Neural cell (in vitro differentiated cells): ENCODE data around the gene TBL1X. TPM values are rescaled to one million over a fixed set of nuclear protein-coding genes. Genes with fewer than 3 reads are reported as not detected.

Source experiments
- H2AFZ ChIP-seq: fragments of 200-600, 300-800 bp; sonication (generic), shearing (Covaris generic); 2 replicates; pipeline ENCODE4 v1.6.0; 2014; ENCODE audit warnings: low read depth, mild to moderate bottlenecking, antibody characterized with exemption, low read length, moderate library complexity
- H3F3A ChIP-seq: fragments of 200-600 bp; shearing (Covaris generic); 2 replicates; pipeline ENCODE4 v1.6.1; 2016; ENCODE audit warnings: mild to moderate bottlenecking, moderate library complexity, mixed read lengths, antibody characterized with exemption, low read length; ENCODE audit not compliant: insufficient read depth, poor library complexity, severe bottlenecking
- H3K27ac ChIP-seq: fragments of 200-600, 300-800 bp; sonication (generic), shearing (Covaris generic); 2 replicates; pipeline ENCODE4 v1.5.1; 2014; ENCODE audit warnings: mild to moderate bottlenecking, low read length, moderate library complexity
- H3K27me3 ChIP-seq: fragments of 300-800, 200-600 bp; sonication (generic), shearing (Covaris generic); 2 replicates; pipeline ENCODE4 v1.6.0; 2014; ENCODE audit warnings: mild to moderate bottlenecking, low read depth, low read length, moderate library complexity; ENCODE audit not compliant: insufficient read depth
- H3K36me3 ChIP-seq: fragments of 300-800, 200-600 bp; sonication (generic), shearing (Covaris generic); 2 replicates; pipeline ENCODE4 v1.5.1; 2014; ENCODE audit warnings: mild to moderate bottlenecking, antibody characterized with exemption, low read length, moderate library complexity; ENCODE audit not compliant: insufficient read depth
- H3K4me2 ChIP-seq: fragments of 300-800, 200-600 bp; sonication (generic), shearing (Covaris generic); 2 replicates; pipeline ENCODE4 v1.6.0; 2014; ENCODE audit warnings: mild to moderate bottlenecking, low read length
- H3K4me3 ChIP-seq: fragments of 300-800, 200-600 bp; sonication (generic), shearing (Covaris generic); 2 replicates; pipeline ENCODE4 v1.5.1; 2014; ENCODE audit warnings: mild to moderate bottlenecking, low read length, moderate library complexity
- H3K79me2 ChIP-seq: fragments of 200-600 bp; shearing (Covaris generic); replicated peaks from 2 replicates; pipeline ENCODE4 v1.6.0; 2014; ENCODE audit warnings: mild to moderate bottlenecking, low read length, moderate library complexity; ENCODE audit not compliant: insufficient read depth
- H3K9ac ChIP-seq: fragments of 300-800, 200-600 bp; sonication (generic), shearing (Covaris generic); 2 replicates; pipeline ENCODE4 v1.6.1; 2016; ENCODE audit warnings: mild to moderate bottlenecking, low read length, mixed read lengths
- H3K9me2 ChIP-seq: fragments of 200-600 bp; shearing (Covaris generic); 2 replicates; pipeline ENCODE4 v1.6.1; 2016; ENCODE audit warnings: mild to moderate bottlenecking, low read length, mixed read lengths; ENCODE audit not compliant: insufficient read depth
- H3K9me3 ChIP-seq: fragments of 200-600, 300-800 bp; sonication (generic), shearing (Covaris generic); 2 replicates; pipeline ENCODE4 v1.6.1; 2016; ENCODE audit warnings: mild to moderate bottlenecking, mixed run types, low read length, moderate library complexity, mixed read lengths
- H4K20me1 ChIP-seq: fragments of 200-600 bp; shearing (Covaris generic); 2 replicates; pipeline ENCODE4 v1.6.1; 2016; ENCODE audit warnings: mild to moderate bottlenecking, mixed run types; ENCODE audit not compliant: insufficient read depth
- CTCF ChIP-seq: fragments of 450-650 bp; IDR thresholded peaks from 2 replicates; pipeline ENCODE4 v1.5.1; 2014; ENCODE audit warnings: antibody characterized with exemption, mild to moderate bottlenecking, moderate library complexity; ENCODE audit not compliant: poor library complexity, severe bottlenecking
- EP300 ChIP-seq: fragments of 450-650 bp; conservative IDR thresholded peaks from 2 replicates; pipeline ENCODE4 v1.6.1; 2014; ENCODE audit warnings: antibody characterized with exemption, mild to moderate bottlenecking, moderate library complexity; ENCODE audit not compliant: poor library complexity, severe bottlenecking
- EZH2 ChIP-seq: fragments of 200-600, 300-800 bp; shearing (Covaris generic), sonication (generic); IDR thresholded peaks from 2 replicates; pipeline ENCODE4 v1.6.1; 2014; ENCODE audit warnings: antibody characterized with exemption, low read length, borderline replicate concordance, mild to moderate bottlenecking; ENCODE audit not compliant: insufficient read depth, poor library complexity, severe bottlenecking
- MXI1 ChIP-seq: fragments of 450-650 bp; conservative IDR thresholded peaks from 2 replicates; pipeline ENCODE4 v1.6.1; 2014; ENCODE audit warnings: antibody characterized with exemption, mild to moderate bottlenecking; ENCODE audit not compliant: poor library complexity, severe bottlenecking
- POLR2AphosphoS5 ChIP-seq: IDR thresholded peaks from 2 replicates; pipeline ENCODE4 v1.6.1; 2012
- RAD21 ChIP-seq: fragments of 450-650 bp; conservative IDR thresholded peaks from 2 replicates; pipeline ENCODE4 v1.6.1; 2014; ENCODE audit warnings: antibody characterized with exemption, mild to moderate bottlenecking, moderate library complexity
- REST ChIP-seq: IDR thresholded peaks from 2 replicates; pipeline ENCODE4 v1.6.1; 2012; ENCODE audit warnings: borderline replicate concordance
- SMC3 ChIP-seq: fragments of 450-650 bp; conservative IDR thresholded peaks from 2 replicates; pipeline ENCODE4 v1.6.1; 2014; ENCODE audit warnings: antibody characterized with exemption, mild to moderate bottlenecking, moderate library complexity; ENCODE audit not compliant: poor library complexity
- TAF1 ChIP-seq: IDR thresholded peaks from 2 replicates; pipeline ENCODE4 v1.6.1; 2012; ENCODE audit warnings: low read depth
- polyA plus RNA-seq: library from polyadenylated mRNA; depleted of rRNA; stranded (reverse); fragments of >200 nt; gene quantifications from 2 replicates; pipeline ENCODE4 v1.2.3, GENCODE V29; 2014

Gene TBL1X
- polyA plus RNA-seq, 1 donor from 2014 or later: 2.2 TPM

DNA sequence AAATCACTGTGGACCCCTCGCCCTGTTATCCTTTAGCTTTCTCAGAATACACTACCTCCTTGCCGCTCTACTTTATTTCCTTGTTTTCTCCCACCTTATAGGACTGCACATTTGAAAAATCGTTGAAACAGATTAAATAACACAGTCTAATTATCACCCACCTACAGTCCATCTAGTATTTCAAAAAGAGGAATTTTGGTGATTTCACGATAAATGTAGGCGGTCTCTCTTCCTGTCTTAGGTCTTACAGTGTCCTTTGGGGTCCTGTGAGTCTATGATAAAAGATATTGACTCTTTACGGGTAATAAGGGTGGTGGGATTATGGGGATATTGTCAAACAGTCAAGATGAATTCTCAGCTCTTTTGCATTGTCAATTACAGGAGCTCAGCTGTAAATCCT is 2.4 kb upstream of the TBL1X start (continued):
- TF ChIP-seq SMC3 (no peak), MXI1 (no peak)

GRCh38 chrX:9465380-9466123 is 694 bp downstream of the TBL1X start:
- Histone ChIP-seq H4K20me1 (no peaks in the 10 kb centered on the region), H3K27me3 (no peaks in the 10 kb centered on the region), H3F3A (no peaks in the 10 kb centered on the region), H3K79me2 (peaks cover 28% of the 10 kb centered on the region), H3K4me2 (no peak overlapping the region), H3K27ac (no peak overlapping the region), H3K9me3 (no peaks in the 10 kb centered on the region), H3K4me3 (peak overlapping the region; percentile 74), H2AFZ (no peak overlapping the region), H3K9ac (peak overlapping the region; percentile 62), H3K9me2 (no peaks in the 10 kb centered on the region), H3K36me3 (no peaks in the 10 kb centered on the region)
- TF ChIP-seq TAF1 (no peak), SMC3 (no peak), POLR2AphosphoS5 (no peak), RAD21 (peak; percentile 13), CTCF (no peak)

- TF ChIP-seq TAF1: no peak
- TF ChIP-seq POLR2AphosphoS5: no peak
- TF ChIP-seq SMC3: no peak
- Histone ChIP-seq H3K27me3 (no peaks in the 10 kb centered on the region), H4K20me1 (no peaks in the 10 kb centered on the region), H3K4me3 (peak overlapping the region; percentile 74), H3K36me3 (no peaks in the 10 kb centered on the region), H2AFZ (no peak overlapping the region), H3K9ac (no peak overlapping the region), H3K4me2 (no peak overlapping the region), H3K9me2 (no peaks in the 10 kb centered on the region), H3K27ac (no peak overlapping the region), H3K9me3 (no peaks in the 10 kb centered on the region), H3F3A (no peaks in the 10 kb centered on the region), H3K79me2 (peaks cover 28% of the 10 kb centered on the region)
Observed at GRCh38 chrX:9466124-9466495, 1.3 kb downstream of the TBL1X start.

GRCh38 chrX:9466736-9467135 is 1.9 kb downstream of the TBL1X start:
- H3K27me3 ChIP-seq: no peaks in the 10 kb centered on the region
- H2AFZ ChIP-seq: no peak overlapping the region
- H4K20me1 ChIP-seq: no peaks in the 10 kb centered on the region
- peaks cover 29% of the 10 kb centered on the region for H3K79me2 ChIP-seq
- TF ChIP-seq EZH2 (no peak), MXI1 (no peak), REST (no peak), POLR2AphosphoS5 (no peak), TAF1 (no peak), SMC3 (no peak), EP300 (no peak), RAD21 (no peak), CTCF (no peak)
- H3K9me3 ChIP-seq: no peaks in the 10 kb centered on the region
- no peaks in the 10 kb centered on the region for H3K9me2 ChIP-seq
- no peak overlapping the region for H3K27ac ChIP-seq
- no peaks in the 10 kb centered on the region for H3F3A ChIP-seq
- peak overlapping the region; percentile 74 for H3K4me3 ChIP-seq
- H3K9ac ChIP-seq: no peak overlapping the region
- H3K4me2 ChIP-seq: no peak overlapping the region
- H3K36me3 ChIP-seq: no peaks in the 10 kb centered on the region
